LNCAP (cell line): ENCODE measurements around the gene RPTOR.

Experiments used
- TF ChIP-seq, protein P1 (sequence below): fragments of 450-650 bp; IDR thresholded peaks from 2 replicates; pipeline ENCODE4 v1.5.1; 2017; ENCODE audit warnings: mild to moderate bottlenecking

The RPTOR gene

DNA sequence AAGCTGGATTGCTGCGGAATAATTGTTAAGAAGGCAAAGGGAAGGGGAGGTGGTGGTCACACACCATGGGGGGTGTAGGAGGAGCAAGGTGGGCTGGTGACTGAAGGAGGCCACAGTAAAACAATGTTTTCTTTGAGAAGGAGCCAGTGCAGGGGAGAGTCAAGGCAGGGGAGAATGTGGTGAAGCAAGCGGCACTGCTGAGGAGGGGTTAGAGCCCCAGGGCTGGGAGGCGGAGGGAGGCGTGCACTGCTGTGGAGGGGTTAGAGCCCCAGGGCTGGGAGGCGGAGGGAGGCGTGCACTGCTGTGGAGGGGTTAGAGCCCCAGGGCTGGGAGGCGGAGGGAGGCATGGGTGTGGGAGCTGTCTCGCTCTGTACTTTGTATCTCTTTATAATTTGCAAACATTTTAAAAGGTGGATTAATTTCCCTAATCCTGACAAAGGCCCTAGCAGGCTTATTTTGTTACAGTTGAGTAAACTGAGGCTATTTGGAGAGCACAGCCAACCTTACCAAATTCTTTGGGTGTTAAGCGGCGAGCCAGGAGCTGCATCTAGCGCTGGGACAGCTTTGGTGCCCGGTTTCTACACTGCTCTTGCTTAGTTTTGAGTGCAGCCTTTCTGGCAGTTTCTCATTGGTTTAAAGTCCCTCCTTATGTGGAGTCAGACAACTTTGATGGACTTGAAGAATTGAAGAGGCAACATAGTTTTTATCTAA, 20.9 kb downstream of the RPTOR start:
- TF ChIP-seq, protein P1, sequence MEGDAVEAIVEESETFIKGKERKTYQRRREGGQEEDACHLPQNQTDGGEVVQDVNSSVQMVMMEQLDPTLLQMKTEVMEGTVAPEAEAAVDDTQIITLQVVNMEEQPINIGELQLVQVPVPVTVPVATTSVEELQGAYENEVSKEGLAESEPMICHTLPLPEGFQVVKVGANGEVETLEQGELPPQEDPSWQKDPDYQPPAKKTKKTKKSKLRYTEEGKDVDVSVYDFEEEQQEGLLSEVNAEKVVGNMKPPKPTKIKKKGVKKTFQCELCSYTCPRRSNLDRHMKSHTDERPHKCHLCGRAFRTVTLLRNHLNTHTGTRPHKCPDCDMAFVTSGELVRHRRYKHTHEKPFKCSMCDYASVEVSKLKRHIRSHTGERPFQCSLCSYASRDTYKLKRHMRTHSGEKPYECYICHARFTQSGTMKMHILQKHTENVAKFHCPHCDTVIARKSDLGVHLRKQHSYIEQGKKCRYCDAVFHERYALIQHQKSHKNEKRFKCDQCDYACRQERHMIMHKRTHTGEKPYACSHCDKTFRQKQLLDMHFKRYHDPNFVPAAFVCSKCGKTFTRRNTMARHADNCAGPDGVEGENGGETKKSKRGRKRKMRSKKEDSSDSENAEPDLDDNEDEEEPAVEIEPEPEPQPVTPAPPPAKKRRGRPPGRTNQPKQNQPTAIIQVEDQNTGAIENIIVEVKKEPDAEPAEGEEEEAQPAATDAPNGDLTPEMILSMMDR = no peak

DNA sequence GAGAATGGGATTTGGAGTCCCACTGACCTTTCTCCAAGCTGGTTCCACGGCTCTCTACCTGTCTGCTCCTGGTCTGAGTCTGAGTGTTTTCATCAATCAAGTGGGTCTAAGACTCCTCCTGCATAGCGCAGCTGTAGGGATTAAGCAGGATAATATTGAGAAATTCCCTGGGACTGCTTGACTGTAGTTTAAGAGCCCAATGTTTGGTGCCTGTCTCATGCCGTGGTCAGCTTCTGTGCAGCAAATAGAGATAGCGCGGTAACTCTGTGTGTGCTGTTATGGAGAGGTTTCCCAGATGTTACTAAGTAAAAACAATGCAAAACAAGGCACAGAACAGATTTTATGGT, 21.4 kb downstream of the RPTOR start:
- TF ChIP-seq, protein P1 = no peak

DNA sequence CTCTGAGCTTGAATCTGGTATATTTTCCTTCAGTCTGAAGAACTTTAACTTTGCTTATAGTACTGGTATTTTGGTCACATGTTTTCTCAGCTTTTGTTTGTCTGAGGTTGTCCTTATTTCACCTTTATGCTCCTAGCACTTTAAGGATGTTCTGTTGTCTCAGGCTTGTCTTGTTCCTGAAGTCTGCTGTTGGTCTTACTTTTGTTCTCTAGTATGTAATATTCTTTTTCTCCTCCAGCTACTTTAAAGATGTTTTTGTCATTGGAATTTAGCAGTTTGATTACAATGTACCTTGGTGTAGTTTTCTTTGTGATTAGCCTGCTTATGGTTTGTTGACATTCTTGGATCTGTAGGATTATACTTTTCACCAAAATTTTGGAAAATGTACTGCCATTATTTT, 23.6 kb downstream of the RPTOR start:
- TF ChIP-seq, protein P1 = no peak

DNA sequence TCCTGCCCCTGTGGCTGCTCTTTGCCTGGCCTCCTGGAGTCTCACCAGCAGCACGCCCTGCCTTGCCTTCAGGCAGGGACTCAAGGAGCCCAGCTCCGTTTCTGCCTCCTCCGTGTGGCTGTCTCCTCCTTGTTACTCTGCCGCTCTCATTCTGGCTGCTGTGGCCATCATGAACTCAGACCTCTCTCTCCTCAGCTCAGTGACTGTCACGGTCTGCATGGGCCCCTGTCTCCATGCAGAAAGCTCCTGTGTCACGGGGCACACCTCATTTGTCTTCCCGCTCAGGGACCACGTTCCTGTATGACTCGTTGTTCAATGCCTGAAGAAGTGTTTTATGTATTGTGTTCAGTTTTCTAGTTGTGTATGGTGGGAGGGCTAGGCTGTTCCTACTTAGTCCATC, 25.3 kb downstream of the RPTOR start:
- TF ChIP-seq, protein P1 = no peak

DNA sequence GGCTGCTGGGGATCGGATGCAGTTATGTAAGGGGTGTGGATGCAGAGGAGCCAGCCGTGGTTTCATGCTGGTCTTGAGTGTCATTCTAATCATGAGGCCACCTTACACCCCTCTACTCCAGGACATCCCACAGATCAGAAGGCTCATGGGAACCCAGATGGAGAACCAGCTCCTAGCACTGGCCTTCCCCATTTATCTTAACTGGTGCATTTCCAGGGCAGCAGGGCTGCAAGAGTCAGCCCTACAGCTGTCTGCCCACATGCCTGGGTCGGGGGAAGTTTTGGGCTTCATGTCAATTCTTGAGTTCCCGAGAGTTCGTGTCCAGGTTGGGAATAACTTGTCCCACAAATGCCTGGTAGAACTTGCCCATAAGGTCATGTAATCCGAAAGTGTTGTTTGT, 29.1 kb downstream of the RPTOR start:
- TF ChIP-seq, protein P1 = no peak

DNA sequence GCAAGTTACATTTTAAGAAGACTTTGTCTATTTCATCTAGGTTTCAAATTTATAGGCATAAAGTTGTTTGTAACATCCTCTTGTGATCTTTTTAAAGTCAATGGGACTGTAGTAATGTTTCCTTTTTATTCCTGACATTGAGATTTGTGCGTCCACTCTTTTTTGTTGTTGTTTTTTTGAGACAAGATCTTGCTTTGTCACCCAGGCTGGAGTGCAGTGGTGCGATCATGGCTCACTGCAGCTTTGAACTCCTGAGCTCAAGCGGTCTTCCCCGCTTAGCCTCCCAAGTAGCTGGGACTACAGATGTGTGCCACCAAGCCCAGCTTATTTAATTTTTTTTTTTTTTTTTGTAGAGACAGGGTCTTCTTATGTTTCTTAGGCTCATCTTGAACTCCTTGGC, 29.9 kb downstream of the RPTOR start:
- TF ChIP-seq, protein P1 = no peak

DNA sequence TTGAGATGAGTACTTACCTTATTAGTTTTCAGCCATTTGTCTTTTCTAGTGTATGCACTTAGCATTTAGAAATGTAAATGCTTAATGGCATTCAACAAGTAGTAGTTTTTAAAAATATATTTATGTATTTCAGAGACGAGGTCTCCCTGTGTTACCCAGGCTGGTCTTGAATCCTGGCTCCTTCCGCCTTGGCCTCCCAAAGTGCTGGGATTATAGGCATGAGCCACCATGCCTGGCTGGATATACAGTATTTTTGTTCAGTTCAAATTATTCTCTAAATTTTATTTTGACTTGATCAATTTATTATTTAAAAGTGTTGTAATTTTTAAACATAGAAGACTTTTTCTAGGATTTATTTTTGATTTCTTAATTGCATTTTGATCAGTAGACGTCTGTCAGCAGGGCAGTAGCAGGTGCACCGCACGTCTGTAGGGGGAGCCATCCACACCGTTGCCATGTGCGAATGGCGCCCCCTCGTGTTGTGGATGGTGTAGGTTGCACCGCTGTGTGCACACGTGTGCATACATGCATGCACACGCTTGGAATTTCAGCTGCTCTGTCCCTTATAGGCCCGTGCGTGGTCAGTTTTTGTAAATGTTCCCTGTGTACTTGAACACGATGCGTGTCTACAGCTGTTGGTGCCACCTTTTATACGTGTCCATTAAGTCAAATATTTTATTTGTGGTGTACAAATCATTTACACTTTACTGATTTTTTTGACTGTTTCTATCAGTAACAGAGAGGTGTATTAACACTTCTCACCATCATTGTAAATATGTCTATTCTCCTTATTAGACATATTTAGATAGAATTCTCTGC, 30.6 kb downstream of the RPTOR start:
- TF ChIP-seq, protein P1 = peak; percentile 100
